ENCODE results near the gene SF3B2. TPM values are rescaled to one million over a fixed set of nuclear protein-coding genes. Genes with fewer than 3 reads are reported as not detected.
"Not testable (repeated sequence)": the region's sequence is repeated elsewhere in the genome, so short reads cannot be mapped to it uniquely, and the experiment has no call there.

SF3B2 gene
- total RNA-seq, 1 donor = 158 TPM

DNA sequence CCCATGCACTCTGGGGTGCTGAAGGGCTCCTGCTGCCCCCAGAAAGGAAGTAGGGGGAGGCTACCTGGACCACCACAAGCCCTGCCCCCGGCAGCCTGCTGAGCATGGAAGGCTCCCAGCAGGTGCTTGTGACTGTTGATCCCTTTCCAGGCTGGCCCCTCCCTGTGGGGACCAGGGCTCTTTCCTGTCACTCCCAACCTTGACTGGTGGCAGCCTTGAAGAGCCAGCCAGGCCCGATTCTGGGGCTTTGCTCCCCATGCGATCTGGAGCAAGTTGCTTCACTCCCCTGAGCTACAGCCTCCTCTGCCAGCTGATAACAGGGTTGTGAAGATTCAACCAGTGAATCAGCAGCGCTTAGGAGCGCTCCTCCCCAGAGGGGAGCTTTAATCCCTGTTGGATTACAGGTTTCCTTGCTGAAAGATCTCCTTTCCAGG is 44.9 kb upstream of the SF3B2 start:
- TF ChIP-seq, protein P1, sequence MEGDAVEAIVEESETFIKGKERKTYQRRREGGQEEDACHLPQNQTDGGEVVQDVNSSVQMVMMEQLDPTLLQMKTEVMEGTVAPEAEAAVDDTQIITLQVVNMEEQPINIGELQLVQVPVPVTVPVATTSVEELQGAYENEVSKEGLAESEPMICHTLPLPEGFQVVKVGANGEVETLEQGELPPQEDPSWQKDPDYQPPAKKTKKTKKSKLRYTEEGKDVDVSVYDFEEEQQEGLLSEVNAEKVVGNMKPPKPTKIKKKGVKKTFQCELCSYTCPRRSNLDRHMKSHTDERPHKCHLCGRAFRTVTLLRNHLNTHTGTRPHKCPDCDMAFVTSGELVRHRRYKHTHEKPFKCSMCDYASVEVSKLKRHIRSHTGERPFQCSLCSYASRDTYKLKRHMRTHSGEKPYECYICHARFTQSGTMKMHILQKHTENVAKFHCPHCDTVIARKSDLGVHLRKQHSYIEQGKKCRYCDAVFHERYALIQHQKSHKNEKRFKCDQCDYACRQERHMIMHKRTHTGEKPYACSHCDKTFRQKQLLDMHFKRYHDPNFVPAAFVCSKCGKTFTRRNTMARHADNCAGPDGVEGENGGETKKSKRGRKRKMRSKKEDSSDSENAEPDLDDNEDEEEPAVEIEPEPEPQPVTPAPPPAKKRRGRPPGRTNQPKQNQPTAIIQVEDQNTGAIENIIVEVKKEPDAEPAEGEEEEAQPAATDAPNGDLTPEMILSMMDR (IDR thresholded peaks at IDR 0.05; ENCODE audit: insufficient read depth, low read length) = no peak
- peak; percentile 10 for DNase-seq (ENCODE audit: low read depth)
- no peak overlapping the region for H3K4me3 ChIP-seq (ENCODE audit: low read depth, low read length)

DNA sequence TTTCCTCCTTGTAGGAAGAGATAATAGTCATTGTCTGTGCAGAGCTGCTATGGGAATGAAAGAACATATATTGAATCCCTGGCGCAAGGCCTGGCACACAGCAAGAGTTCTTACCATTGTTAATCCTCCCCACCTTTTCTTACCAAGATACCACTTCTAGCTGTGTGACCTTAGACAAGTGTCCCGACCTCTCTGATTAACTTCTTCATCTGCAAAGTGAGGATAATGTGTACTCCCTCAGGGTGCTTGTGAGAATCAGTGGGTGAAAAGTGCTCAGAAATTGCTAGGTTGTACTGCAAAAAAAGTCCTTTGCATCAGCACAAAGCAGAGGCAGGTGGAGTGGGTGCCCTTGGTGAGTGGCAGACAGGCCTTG is 44.1 kb upstream of the SF3B2 start:
- no peak for DNase-seq (ENCODE audit: low read depth)
- TF ChIP-seq, protein P1 (IDR thresholded peaks at IDR 0.05; ENCODE audit: insufficient read depth, low read length) = no peak
- no peak overlapping the region for H3K4me3 ChIP-seq (ENCODE audit: low read depth, low read length)

DNA sequence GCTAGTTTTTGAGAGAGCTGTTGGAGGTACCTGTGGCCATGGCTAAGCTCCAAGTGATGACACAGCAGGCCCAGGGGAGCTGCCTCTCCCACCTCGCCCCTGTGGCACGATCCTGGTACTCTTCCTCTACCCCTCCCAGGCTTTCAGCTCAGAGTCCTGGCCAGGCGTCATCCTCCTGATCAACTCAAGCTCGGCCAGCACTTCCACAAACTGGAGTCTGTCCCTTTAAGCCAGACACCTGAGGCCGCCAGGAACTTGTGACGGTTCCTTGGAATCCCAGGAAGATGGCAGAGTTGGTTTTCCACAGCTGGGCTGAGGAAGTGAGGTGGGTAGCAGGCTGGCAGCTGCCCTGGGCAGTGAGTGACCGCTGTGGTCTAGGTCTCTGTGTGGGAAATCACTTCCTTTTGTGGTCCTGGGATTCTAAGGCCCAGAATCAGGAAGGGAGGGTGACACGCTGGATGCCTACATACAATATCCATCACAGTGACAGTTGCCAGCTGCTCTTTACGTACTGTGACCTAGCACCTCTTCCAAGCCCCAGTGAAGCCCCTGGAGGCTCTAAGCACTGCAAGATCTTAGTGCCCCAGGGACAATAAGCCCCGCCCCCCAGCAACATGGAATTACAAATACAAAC is 43.6 kb upstream of the SF3B2 start:
- TF ChIP-seq, protein P1 (IDR thresholded peaks at IDR 0.05; ENCODE audit: insufficient read depth, low read length) = no peak
- no peak for DNase-seq (ENCODE audit: low read depth)
- no peak overlapping the region for H3K4me3 ChIP-seq (ENCODE audit: low read depth, low read length)

DNA sequence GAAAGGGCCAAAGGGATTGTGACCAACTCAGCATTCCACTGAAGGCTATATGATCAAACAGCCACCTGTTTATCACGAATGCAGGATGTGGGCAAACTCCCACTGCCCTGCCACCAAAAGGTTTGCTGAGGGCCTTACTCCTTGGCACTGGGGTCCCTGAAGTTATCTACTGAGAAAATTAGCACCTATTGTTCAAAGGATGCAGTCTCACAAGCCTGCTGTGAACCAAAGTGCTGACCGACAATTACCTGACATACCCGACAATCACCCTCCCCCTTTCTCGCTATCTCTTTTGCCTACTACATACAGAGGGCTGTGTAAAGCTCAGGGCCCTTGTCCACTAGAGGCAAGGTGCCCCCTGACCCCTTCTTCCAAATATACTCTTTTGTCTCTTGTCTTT is 42.1 kb upstream of the SF3B2 start:
- not testable (repeated sequence) for DNase-seq (ENCODE audit: low read depth); H3K4me3 ChIP-seq (ENCODE audit: low read depth, low read length)

DNA sequence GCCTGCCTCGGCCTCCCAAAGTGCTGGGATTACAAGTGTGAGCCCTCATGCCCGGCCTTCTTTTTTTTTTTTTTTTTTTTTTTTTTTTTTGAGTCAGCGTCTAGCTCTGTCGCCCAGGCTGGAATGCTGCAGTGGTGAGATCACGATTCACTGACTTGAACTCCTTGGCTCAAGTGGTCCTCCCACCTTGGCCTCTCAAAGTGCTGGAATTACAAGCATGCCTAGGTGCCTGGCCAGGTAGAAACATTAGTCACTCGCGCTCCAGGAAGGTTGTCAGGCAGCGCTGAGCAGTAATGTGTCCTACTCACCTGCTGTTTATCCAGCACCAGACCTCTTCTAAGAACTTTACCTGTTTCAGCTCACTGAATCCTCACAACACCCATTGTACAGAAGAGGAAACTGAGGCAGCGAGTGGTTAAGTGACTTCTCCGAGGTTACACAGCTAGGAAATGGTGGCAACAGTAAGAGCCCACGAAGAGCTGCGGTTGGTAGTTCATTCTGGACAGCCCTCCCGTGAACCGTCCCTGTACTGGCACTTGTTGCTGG is 40.9 kb upstream of the SF3B2 start:
- TF ChIP-seq, protein P1 (IDR thresholded peaks at IDR 0.05; ENCODE audit: insufficient read depth, low read length) = no peak
- no peak overlapping the region for H3K4me3 ChIP-seq (ENCODE audit: low read depth, low read length)
- DNase-seq (ENCODE audit: low read depth) = peak; percentile 55

DNA sequence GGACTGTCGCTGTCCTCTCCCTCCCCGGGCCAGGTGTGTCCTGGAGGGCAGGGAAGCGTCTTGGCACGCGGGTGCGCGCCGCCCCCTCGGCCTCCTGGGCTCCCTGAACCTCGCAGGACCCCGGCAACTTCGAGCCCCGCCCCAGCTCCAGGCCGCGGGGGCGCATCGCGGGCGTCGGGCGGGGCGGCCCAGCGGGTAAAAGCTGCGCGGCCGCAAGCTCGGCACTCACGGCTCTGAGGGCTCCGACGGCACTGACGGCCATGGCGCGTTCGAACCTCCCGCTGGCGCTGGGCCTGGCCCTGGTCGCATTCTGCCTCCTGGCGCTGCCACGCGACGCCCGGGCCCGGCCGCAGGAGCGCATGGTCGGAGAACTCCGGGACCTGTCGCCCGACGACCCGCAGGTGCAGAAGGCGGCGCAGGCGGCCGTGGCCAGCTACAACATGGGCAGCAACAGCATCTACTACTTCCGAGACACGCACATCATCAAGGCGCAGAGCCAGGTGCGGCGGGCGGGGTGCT is 40.3 kb upstream of the SF3B2 start, which contains the start of gene CST6:
Gene CST6, plus strand, starts transcription at position 224 of the 519 bp plus-strand sequence. Its CDS starts 37 bp downstream, at position 261.
- TF ChIP-seq, protein P1 (IDR thresholded peaks at IDR 0.05; ENCODE audit: insufficient read depth, low read length) = no peak
- no peak within 1 kb of the TSS for H3K4me3 ChIP-seq (ENCODE audit: low read depth, low read length)
- DNase-seq (ENCODE audit: low read depth) = no peak

DNA sequence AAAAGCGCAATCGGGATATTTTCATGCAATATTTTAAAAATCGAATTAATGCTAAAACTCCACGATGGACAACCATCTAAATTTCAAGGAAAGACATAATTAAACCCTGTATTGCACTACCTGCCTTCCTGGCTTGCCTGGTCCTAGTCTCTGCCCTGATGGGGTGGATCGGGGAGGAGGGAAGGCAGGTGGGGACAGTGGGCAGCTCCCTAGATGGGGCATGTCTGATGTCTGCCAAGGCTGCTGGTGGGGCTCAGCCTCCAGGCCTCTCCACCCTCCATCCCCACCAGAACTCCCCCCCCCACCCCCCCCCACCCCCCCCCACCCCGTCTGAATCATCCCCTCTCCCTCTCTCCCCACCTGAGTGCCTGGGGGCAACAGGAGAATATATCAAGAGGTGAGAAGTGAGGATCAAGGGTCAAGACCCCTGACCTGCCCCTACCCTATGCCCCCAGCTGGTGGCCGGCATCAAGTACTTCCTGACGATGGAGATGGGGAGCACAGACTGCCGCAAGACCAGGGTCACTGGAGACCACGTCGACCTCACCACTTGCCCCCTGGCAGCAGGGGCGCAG is 39.7 kb upstream of the SF3B2 start:
- TF ChIP-seq, protein P1 (IDR thresholded peaks at IDR 0.05; ENCODE audit: insufficient read depth, low read length) = no peak

More for the DNA sequence above, 39.7 kb upstream of the SF3B2 start:
- no peak for DNase-seq (ENCODE audit: low read depth)
- no peak overlapping the region for H3K4me3 ChIP-seq (ENCODE audit: low read depth, low read length)
